Uterus (tissue), 4 donors: ENCODE results near the gene KCNQ5. TPM values are rescaled to one million over a fixed set of nuclear protein-coding genes. Genes with fewer than 3 reads are reported as not detected.

ENCODE experiments used
- DNase-seq, 2 donors: peaks; one replicate each; pipeline ENCODE4 v3.0.0-alpha.2; 2019 to 2020
- H3K27ac ChIP-seq, 2 donors: fragments of 200-600 bp; sonication (generic); 1 replicate in 1 of 2; 2 replicates in 1 of 2; pipeline ENCODE4 v1.5.1; 2016 to 2018
- H3K27me3 ChIP-seq, 2 donors: fragments of 200-600 bp; sonication (generic); one replicate each; pipeline ENCODE4 v1.5.1; 2018 to 2019; ENCODE audit warnings: control low read depth in 1 of 2
- H3K36me3 ChIP-seq, 2 donors: fragments of 200-600 bp; sonication (generic); one replicate each; pipeline ENCODE4 v1.5.1; 2019; ENCODE audit warnings: control low read depth in 1 of 2
- H3K4me1 ChIP-seq, 2 donors: fragments of 200-600 bp; sonication (generic); one replicate each; pipeline ENCODE4 v1.5.1; 2018 to 2019; ENCODE audit warnings: control low read depth in 1 of 2
- H3K4me3 ChIP-seq, 2 donors: fragments of 200-600 bp; sonication (generic); 1 replicate in 1 of 2; 2 replicates in 1 of 2; pipeline ENCODE4 v1.5.1; 2018 to 2019; ENCODE audit warnings: mild to moderate bottlenecking in 1 of 2
- H3K9me3 ChIP-seq, 2 donors: fragments of 200-600 bp; sonication (generic); one replicate each; pipeline ENCODE4 v1.5.1; 2019; ENCODE audit warnings: control low read depth in 1 of 2
- POLR2A ChIP-seq, 2 donors: fragments of 450-650 bp; IDR thresholded peaks; one replicate each; pipeline ENCODE4 v1.6.1; 2016; ENCODE audit warnings: antibody characterized with exemption in 2 of 2, mild to moderate bottlenecking in 1 of 2, moderate library complexity in 1 of 2
- intact Hi-C: fragments of 100-400 bp; cut with DNase I; formaldehyde crosslinking; loops from one replicate; pipeline ENCODE4 v1.15.1; 2023; ENCODE audit warnings: low total_unique reads
- total RNA-seq, 4 donors: library from RNA; depleted of rRNA in 3 of 4; stranded (reverse); fragments of >200 nt in 3 of 4; gene quantifications; one replicate each; pipeline versions ENCODE4 v1.1.0 to v1.2.4, GENCODE V29; 2014 to 2023
- TF ChIP-seq, protein P1 (sequence below), 4 experiments: fragments of 200-600 bp in 2 of 4; fragments of 450-650 bp in 2 of 4; sonication (generic) in 2 of 4; IDR thresholded peaks; one replicate each; pipeline ENCODE4 v1.5.1; 2016 to 2019; ENCODE audit warnings: antibody characterized with exemption in 4 of 4, mild to moderate bottlenecking in 2 of 4, moderate library complexity in 1 of 4
- donor health status: DM: yes; HTN: yes; CAD: no.

Gene KCNQ5
- total RNA-seq, 4 donors from 2014 or later, result 0.34 to 2.4 TPM; not detected in 2

DNA sequence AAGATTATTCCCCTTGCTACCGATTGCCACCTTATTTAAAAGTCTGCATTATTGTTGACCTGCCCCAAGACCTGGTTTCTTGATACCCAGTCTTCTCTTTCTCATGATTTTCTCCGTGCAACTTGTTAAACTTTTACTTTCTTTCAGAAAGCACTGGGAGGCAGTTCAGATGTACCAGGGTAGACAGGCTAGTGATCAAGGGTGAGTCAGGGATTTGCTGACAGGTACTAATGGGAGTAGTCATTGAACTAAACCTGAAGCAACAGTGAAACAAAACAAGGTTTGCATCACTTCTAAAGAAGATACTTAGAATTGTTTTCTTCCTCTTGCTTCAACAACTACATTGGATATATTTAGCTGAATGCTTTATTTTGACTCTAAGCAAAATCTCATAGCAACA lies 124.4 kb downstream of the KCNQ5 start:
- Histone ChIP-seq H3K27ac (no peak overlapping the region), H3K9me3 (no peaks in the 10 kb centered on the region), H3K4me3 (no peak overlapping the region), H3K36me3 (no peaks in the 10 kb centered on the region), H3K4me1 (no peaks in the 10 kb centered on the region), H3K27me3 (no peaks in the 10 kb centered on the region)
- TF ChIP-seq POLR2A (IDR thresholded peaks at IDR 0.05), result no peak
- TF ChIP-seq, protein P1, sequence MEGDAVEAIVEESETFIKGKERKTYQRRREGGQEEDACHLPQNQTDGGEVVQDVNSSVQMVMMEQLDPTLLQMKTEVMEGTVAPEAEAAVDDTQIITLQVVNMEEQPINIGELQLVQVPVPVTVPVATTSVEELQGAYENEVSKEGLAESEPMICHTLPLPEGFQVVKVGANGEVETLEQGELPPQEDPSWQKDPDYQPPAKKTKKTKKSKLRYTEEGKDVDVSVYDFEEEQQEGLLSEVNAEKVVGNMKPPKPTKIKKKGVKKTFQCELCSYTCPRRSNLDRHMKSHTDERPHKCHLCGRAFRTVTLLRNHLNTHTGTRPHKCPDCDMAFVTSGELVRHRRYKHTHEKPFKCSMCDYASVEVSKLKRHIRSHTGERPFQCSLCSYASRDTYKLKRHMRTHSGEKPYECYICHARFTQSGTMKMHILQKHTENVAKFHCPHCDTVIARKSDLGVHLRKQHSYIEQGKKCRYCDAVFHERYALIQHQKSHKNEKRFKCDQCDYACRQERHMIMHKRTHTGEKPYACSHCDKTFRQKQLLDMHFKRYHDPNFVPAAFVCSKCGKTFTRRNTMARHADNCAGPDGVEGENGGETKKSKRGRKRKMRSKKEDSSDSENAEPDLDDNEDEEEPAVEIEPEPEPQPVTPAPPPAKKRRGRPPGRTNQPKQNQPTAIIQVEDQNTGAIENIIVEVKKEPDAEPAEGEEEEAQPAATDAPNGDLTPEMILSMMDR (IDR thresholded peaks at IDR 0.05), result no peak
- intact Hi-C loops, result no loop called here
- no peak for DNase-seq

DNA sequence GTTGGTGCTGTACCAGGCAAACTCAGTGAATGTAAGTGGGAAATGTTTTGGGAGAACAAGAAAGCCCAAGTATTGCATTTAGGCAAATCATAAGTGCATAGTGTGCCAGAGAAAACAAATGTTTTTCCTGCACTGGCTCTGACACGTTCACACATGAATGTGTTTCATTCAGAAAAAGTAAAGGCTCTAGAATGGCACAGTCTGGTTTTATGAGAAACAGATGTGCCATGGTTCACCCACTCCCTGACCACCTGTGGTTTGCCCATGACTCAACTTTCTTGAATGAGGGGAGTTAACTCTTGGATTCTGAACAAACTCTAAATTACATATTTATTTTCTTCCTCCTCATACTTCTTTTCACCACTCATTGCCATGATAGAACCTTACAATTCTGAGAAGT lies 126.9 kb downstream of the KCNQ5 start:
- TF ChIP-seq, protein P1 (IDR thresholded peaks at IDR 0.05), result no peak
- no peak for TF ChIP-seq POLR2A (IDR thresholded peaks at IDR 0.05)
- no peak overlapping the region for H3K27ac ChIP-seq
- H3K27me3 ChIP-seq, result no peaks in the 10 kb centered on the region
- no peak overlapping the region for H3K4me3 ChIP-seq
- intact Hi-C loops, result no loop called here
- H3K36me3 ChIP-seq, result no peaks in the 10 kb centered on the region
- no peak for DNase-seq
- H3K4me1 ChIP-seq, result no peaks in the 10 kb centered on the region
- no peaks in the 10 kb centered on the region for H3K9me3 ChIP-seq

DNA sequence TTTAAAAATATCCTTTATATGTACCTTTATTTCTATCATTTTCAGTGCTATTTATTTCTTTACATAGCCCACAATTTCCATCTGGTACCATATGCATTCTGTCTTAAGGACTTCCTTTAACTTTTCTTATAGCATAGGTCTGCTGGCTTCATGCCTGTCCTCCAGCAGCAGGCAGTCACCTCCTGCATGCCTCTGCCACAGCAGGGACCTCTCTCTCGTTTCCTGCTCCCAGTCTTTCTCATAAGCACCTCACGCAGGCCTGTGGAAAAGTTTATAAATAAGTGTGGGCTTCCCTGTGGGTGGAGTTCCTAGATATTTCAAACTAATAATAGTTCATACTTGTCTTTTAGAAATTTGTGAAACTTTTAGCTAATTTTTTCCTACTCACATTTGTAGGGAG lies 133.9 kb downstream of the KCNQ5 start:
- Histone ChIP-seq H3K27me3 (no peaks in the 10 kb centered on the region), H3K4me3 (no peak overlapping the region), H3K36me3 (no peaks in the 10 kb centered on the region), H3K9me3 (no peaks in the 10 kb centered on the region), H3K4me1 (no peaks in the 10 kb centered on the region), H3K27ac (no peak overlapping the region)
- intact Hi-C loops, result no loop called here
- DNase-seq, result no peak
- TF ChIP-seq, protein P1 (IDR thresholded peaks at IDR 0.05), result no peak
- TF ChIP-seq POLR2A (IDR thresholded peaks at IDR 0.05), result no peak

DNA sequence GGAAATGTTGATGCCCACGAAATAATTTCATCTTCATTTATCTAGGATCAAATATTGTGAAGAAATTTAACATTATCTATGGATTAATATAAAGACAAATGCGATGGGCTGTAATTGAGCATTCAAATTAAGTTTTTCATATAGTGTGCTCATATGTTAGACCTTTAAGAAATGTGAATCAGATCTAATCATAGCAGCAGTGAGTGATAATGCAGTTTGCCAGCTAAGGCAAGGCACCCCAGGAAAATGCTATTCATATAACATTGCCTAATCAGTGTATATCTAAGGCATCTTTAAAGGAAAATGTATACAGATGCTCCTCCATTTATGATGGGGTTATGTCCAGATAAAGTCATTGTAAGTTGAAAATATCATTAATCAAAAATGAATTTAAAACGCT lies 135.2 kb downstream of the KCNQ5 start:
- H3K9me3 ChIP-seq, result no peaks in the 10 kb centered on the region
- intact Hi-C loops, result no loop called here
- H3K36me3 ChIP-seq, result no peaks in the 10 kb centered on the region
- no peak for DNase-seq
- H3K27me3 ChIP-seq, result no peaks in the 10 kb centered on the region
- H3K4me3 ChIP-seq, result no peak overlapping the region
- no peak overlapping the region for H3K27ac ChIP-seq
- no peaks in the 10 kb centered on the region for H3K4me1 ChIP-seq
- TF ChIP-seq POLR2A (IDR thresholded peaks at IDR 0.05), result no peak
- TF ChIP-seq, protein P1 (IDR thresholded peaks at IDR 0.05), result no peak

DNA sequence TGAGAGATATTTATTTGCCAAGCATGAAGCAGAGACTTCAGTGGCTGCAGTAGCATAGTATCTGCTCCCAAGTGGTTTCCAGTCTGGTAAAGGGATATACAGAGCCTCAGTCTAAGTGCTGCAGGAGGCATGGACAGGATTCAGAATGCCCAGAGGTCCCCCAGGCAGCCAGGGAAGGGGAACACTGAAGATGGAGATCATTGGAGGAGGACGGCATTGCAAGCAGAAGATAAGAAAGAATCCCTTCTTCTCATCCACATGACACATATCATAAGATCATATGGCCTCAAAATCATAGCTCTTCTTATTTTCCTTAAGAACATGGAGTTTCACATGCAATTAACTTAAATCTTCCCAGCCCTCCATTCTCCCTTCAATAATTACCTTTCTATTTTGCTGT lies 136.1 kb downstream of the KCNQ5 start:
- no peak overlapping the region for H3K4me3 ChIP-seq

More for the DNA sequence above, 136.1 kb downstream of the KCNQ5 start:
- H3K36me3 ChIP-seq, result no peaks in the 10 kb centered on the region
- no peak overlapping the region for H3K27ac ChIP-seq
- intact Hi-C loops, result no loop called here
- no peaks in the 10 kb centered on the region for H3K27me3 ChIP-seq
- H3K9me3 ChIP-seq, result no peaks in the 10 kb centered on the region
- TF ChIP-seq POLR2A (IDR thresholded peaks at IDR 0.05), result no peak
- TF ChIP-seq, protein P1 (IDR thresholded peaks at IDR 0.05), result no peak
- no peak for DNase-seq
- no peaks in the 10 kb centered on the region for H3K4me1 ChIP-seq
